ENCODE results near the gene KBTBD7. TPM values are rescaled to one million over a fixed set of nuclear protein-coding genes. Genes with fewer than 3 reads are reported as not detected.

Gene KBTBD7
- total RNA-seq, 1 donor from 2014 or later = 10.6 TPM

DNA sequence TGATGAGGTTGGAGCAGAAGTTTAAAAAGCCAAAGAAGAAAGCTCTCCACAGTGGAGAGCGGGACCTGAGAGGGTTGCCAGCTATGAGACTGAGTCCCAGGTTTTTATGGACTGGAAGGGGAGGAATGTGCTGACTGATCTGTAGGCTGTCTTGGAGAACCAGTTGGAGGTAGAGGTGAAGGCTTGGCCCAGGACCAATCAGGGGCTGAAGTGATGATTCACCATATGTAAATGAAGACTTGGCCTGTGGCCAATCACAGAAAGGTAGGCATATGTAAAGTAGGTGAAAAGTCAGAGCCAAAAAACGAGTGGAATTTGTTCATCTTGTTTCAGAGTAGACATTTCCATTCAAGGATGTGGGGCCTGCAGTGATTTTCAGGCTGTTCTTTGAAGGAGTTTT lies 44.3 kb downstream of the KBTBD7 start:
- TF ChIP-seq, protein P1, sequence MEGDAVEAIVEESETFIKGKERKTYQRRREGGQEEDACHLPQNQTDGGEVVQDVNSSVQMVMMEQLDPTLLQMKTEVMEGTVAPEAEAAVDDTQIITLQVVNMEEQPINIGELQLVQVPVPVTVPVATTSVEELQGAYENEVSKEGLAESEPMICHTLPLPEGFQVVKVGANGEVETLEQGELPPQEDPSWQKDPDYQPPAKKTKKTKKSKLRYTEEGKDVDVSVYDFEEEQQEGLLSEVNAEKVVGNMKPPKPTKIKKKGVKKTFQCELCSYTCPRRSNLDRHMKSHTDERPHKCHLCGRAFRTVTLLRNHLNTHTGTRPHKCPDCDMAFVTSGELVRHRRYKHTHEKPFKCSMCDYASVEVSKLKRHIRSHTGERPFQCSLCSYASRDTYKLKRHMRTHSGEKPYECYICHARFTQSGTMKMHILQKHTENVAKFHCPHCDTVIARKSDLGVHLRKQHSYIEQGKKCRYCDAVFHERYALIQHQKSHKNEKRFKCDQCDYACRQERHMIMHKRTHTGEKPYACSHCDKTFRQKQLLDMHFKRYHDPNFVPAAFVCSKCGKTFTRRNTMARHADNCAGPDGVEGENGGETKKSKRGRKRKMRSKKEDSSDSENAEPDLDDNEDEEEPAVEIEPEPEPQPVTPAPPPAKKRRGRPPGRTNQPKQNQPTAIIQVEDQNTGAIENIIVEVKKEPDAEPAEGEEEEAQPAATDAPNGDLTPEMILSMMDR (IDR thresholded peaks at IDR 0.05) = no peak
- DNase-seq (ENCODE audit: low spot score) = no peak
- no peaks in the 10 kb centered on the region for H3K27me3 Mint-ChIP-seq (ENCODE audit: low read depth)
- no peak overlapping the region for H3K4me3 Mint-ChIP-seq (ENCODE audit: unreplicated experiment)
- peaks cover 15% of the 10 kb centered on the region for H3K36me3 Mint-ChIP-seq (ENCODE audit: low read depth)
- H3K9me3 Mint-ChIP-seq (ENCODE audit: low read depth) = peaks cover 65% of the 10 kb centered on the region
- no peak overlapping the region for H3K27ac Mint-ChIP-seq (ENCODE audit: unreplicated experiment)
- H3K4me1 Mint-ChIP-seq (ENCODE audit: low read depth) = peaks cover 7% of the 10 kb centered on the region

DNA sequence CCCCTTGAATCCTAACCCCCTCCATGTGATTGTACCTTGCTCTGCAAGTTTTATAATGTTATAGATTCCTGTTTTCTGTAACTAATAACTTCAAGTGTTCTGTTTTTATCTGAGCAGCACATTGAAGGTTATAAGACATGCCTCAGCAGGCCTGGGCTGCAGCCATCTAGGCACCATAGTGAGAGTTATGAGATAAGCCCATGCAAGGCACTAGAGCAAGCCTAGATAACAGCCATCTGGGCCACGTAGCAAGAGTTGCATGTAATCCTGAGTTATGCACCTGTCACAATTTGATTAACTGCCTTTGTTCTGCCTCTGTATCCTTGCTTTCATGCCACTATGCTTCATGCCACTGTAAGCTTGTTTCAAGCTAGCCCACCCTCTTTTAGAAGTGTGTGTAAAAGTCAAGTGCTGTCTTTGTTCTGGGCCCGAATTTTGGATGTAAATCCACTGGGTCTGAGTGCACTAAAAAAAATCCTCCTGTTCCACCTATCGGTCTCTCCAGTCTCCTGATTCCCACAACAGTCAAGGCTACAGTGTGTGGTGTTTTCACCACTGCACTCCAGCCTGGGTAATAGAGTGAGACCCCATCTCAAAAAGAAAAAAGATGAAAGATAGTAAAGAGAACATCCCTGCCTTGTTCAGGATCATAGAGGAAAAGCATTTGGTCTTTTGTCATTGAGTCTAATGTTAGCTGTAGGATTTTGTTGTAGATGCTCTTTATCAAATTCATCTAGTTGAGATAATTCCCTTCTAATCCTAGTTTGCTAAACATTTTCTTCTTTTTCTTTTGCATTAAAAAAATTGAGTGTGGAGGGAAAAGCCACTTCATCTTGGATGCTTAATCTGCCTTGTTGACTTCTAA lies 45.7 kb downstream of the KBTBD7 start:
- peaks cover 65% of the 10 kb centered on the region for H3K9me3 Mint-ChIP-seq (ENCODE audit: low read depth)
- TF ChIP-seq, protein P1 (IDR thresholded peaks at IDR 0.05) = no peak
- H3K4me3 Mint-ChIP-seq (ENCODE audit: unreplicated experiment) = no peak overlapping the region
- no peak for DNase-seq (ENCODE audit: low spot score)
- H3K27me3 Mint-ChIP-seq (ENCODE audit: low read depth) = no peaks in the 10 kb centered on the region
- H3K4me1 Mint-ChIP-seq (ENCODE audit: low read depth) = peaks cover 8% of the 10 kb centered on the region
- peaks cover 15% of the 10 kb centered on the region for H3K36me3 Mint-ChIP-seq (ENCODE audit: low read depth)
- H3K27ac Mint-ChIP-seq (ENCODE audit: unreplicated experiment) = no peak overlapping the region

DNA sequence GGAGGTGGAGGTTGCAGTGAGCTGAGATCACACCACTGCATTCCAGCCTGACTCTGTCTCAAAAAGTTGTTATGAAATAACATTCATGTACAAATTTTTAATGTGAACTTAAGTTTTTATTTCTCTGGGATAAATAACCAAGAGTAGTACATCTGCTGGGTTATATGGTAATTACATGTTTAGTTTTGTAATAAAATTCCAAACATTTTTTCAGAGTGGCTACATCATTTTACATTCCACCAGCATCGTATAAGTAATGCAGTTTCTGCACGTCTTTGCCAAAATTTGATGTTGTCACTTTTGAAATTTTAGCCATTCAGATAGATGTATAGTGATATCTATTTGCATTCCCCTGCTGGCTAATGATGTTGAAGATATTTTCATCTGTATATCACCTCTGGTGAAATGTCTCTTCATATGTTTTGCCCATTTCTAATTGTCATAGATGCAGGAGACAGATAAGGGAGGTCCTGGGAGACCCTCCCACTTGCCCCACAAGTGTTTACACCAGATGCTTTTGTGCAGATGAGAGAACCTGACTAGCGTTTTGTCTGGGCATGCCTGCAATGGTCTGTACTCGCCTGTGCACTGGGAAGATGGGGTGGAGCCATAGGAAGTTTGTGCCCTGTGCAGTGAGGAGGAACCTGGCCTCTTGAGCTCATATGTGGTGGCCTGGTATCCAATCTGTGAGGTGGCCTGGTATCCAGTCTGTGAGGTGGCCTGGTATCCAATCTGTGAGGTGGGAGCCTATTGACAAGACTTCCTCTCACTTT lies 49.0 kb downstream of the KBTBD7 start:
- H3K4me3 Mint-ChIP-seq (ENCODE audit: unreplicated experiment) = no peak overlapping the region
- no peaks in the 10 kb centered on the region for H3K27me3 Mint-ChIP-seq (ENCODE audit: low read depth)
- H3K27ac Mint-ChIP-seq (ENCODE audit: unreplicated experiment) = no peak overlapping the region
- peaks cover 8% of the 10 kb centered on the region for H3K4me1 Mint-ChIP-seq (ENCODE audit: low read depth)
- peaks cover 42% of the 10 kb centered on the region for H3K9me3 Mint-ChIP-seq (ENCODE audit: low read depth)
- peaks cover 13% of the 10 kb centered on the region for H3K36me3 Mint-ChIP-seq (ENCODE audit: low read depth)
- DNase-seq (ENCODE audit: low spot score) = no peak
- TF ChIP-seq, protein P1 (IDR thresholded peaks at IDR 0.05) = no peak

DNA sequence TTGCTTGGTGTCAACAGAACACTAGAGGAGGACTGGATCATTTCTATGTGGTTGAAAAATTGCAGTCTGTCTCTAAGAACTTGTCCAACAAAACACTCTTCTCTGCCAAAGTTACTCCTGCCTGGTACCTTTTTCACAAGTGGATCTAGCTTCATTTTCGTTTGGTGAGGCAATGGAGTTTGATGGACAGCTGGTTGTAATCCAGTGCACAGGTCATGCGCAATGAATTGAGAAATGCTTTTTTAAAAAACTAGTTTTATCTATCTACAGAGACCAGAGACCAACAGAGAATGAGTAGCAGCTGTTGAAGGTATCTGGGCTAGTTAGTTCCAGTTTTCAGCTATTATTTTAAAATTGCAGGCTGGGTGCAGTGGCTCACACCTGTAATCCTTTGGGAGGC lies 49.8 kb downstream of the KBTBD7 start:
- no peak for DNase-seq (ENCODE audit: low spot score)
- TF ChIP-seq, protein P1 (IDR thresholded peaks at IDR 0.05) = no peak

More for the DNA sequence above, 49.8 kb downstream of the KBTBD7 start:
- Mint-ChIP-seq H3K4me1 (ENCODE audit: low read depth) (peaks cover 8% of the 10 kb centered on the region), H3K4me3 (ENCODE audit: unreplicated experiment) (no peak overlapping the region), H3K36me3 (ENCODE audit: low read depth) (peaks cover 9% of the 10 kb centered on the region), H3K27ac (ENCODE audit: unreplicated experiment) (no peak overlapping the region), H3K9me3 (ENCODE audit: low read depth) (peaks cover 34% of the 10 kb centered on the region), H3K27me3 (ENCODE audit: low read depth) (no peaks in the 10 kb centered on the region)

Other genes starting within 250 kb of the KBTBD7 start
- 45.7 to 46.7 TPM (median 45.8 TPM) in 3 replicates for gene ELF1, start 175.3 kb downstream of the KBTBD7 start, total RNA-seq
- 5.1 to 5.8 TPM (median 5.3 TPM) in 3 replicates for gene WBP4, start 133.1 kb downstream of the KBTBD7 start, total RNA-seq
- gene KBTBD6, start 61.8 kb downstream of the KBTBD7 start, total RNA-seq = 9.1 to 10.6 TPM (median 9.7 TPM) in 3 replicates
- gene MTRF1, start 69.0 kb upstream of the KBTBD7 start, total RNA-seq = 8.2 to 11.0 TPM (median 8.3 TPM) in 3 replicates
- gene NAA16, start 116.7 kb upstream of the KBTBD7 start, total RNA-seq = 9.4 to 16.5 TPM (median 9.6 TPM) in 3 replicates

All from chondrocyte (in vitro differentiated cells).